B cell (primary cell): ENCODE results near the gene COL5A3. TPM values are rescaled to one million over a fixed set of nuclear protein-coding genes. Genes with fewer than 3 reads are reported as not detected.

Source experiments
- ATAC-seq: fragments of 200-7000 bp; cut with Tn5 transposase; one replicate; pipeline ENCODE4 v1.10.0; 2021; ENCODE audit warnings: low read depth, mild to moderate bottlenecking, moderate number of reproducible peaks, moderate library complexity
- CTCF ChIA-PET: fragments of 350-600 bp; sonication (Branson Sonifier 250); formaldehyde crosslinking; loops from one replicate; lab custom pipeline; 2021; ENCODE audit warnings: antibody characterized with exemption, inconsistent platforms; lab: Charles Lee
- POLR2A ChIA-PET: fragments of 350-600 bp; sonication (Branson Sonifier 250); formaldehyde crosslinking; loops from one replicate; lab custom pipeline; 2021; ENCODE audit warnings: antibody characterized with exemption; lab: Charles Lee
- DNase-seq: peaks from one replicate; pipeline ENCODE4 v3.0.0; 2013
- H2AFZ ChIP-seq: 2 replicates; pipeline ENCODE4 v1.6.1; 2012; ENCODE audit warnings: mild to moderate bottlenecking, low read depth, low read length; ENCODE audit not compliant: insufficient read depth, poor library complexity, severe bottlenecking
- H3K27ac ChIP-seq, 2 donors: 1 replicate in 1 of 2; 2 replicates in 1 of 2; pipeline ENCODE4 v1.5.1; 2012 to 2013; ENCODE audit warnings: low read length in 2 of 2, mild to moderate bottlenecking in 2 of 2, moderate library complexity in 1 of 2
- H3K27me3 ChIP-seq, 4 experiments: fragments of 200-600 bp in 1 of 4; sonication (generic) in 1 of 4; replicated peaks in 1 of 4; 1 replicate in 2 of 4; 2 replicates in 2 of 4; pipeline versions ENCODE4 v1.6.1 to v1.7.0; 2013 to 2016; ENCODE audit warnings: low read length in 3 of 4, mild to moderate bottlenecking in 2 of 4, mixed read lengths in 1 of 4, moderate library complexity in 1 of 4; ENCODE audit not compliant: insufficient read depth in 4 of 4, control insufficient read depth in 3 of 4; ENCODE audit errors: control extremely low read depth in 1 of 4
- H3K36me3 ChIP-seq, 2 experiments: replicated peaks in 1 of 2; 1 replicate in 1 of 2; 2 replicates in 1 of 2; pipeline versions ENCODE4 v1.6.1 to v1.7.1; 2013; ENCODE audit warnings: low read length in 1 of 2; ENCODE audit not compliant: insufficient read depth in 2 of 2, control insufficient read depth in 1 of 2; ENCODE audit errors: control extremely low read depth in 1 of 2, extremely low read depth in 1 of 2
- H3K4me1 ChIP-seq, 2 donors: fragments of 200-600 bp in 1 of 2; sonication (generic) in 1 of 2; 1 replicate in 1 of 2; 2 replicates in 1 of 2; pipeline versions ENCODE4 v1.5.1 to v1.6.1; 2013 to 2017; ENCODE audit warnings: low read length in 2 of 2; ENCODE audit not compliant: control insufficient read depth in 2 of 2, insufficient read depth in 2 of 2
- H3K4me2 ChIP-seq: replicated peaks from 2 replicates; pipeline ENCODE3; 2012; ENCODE audit warnings: mild to moderate bottlenecking, low read depth, low read length; ENCODE audit not compliant: poor library complexity, severe bottlenecking
- H3K4me3 ChIP-seq, 5 experiments: fragments of 200-600 bp in 1 of 5; sonication (generic) in 1 of 5; 1 replicate in 3 of 5; 2 replicates in 2 of 5; pipeline versions ENCODE4 v1.5.1 to v1.7.0; 2011 to 2016; ENCODE audit warnings: low read length in 4 of 5, mild to moderate bottlenecking in 4 of 5, low read depth in 2 of 5, control low read depth in 1 of 5, moderate library complexity in 1 of 5; ENCODE audit not compliant: insufficient read depth in 1 of 5; ENCODE audit errors: control extremely low read depth in 1 of 5, extremely low read depth in 1 of 5
- H3K79me2 ChIP-seq: fragments of 200-600 bp; sonication (generic); one replicate; pipeline ENCODE4 v1.6.0; 2016; ENCODE audit warnings: low read length; ENCODE audit not compliant: control insufficient read depth, insufficient read depth
- H3K9ac ChIP-seq: fragments of 200-600 bp; sonication (generic); 2 replicates; pipeline ENCODE4 v1.6.1; 2017; ENCODE audit warnings: mild to moderate bottlenecking, low read length, moderate library complexity
- H3K9me3 ChIP-seq, 3 donors: one replicate each; pipeline versions ENCODE4 v1.6.1 to v1.7.1; 2013; ENCODE audit warnings: low read length in 2 of 3; ENCODE audit not compliant: control insufficient read depth in 2 of 3, insufficient read depth in 1 of 3; ENCODE audit errors: control extremely low read depth in 1 of 3
- H4K20me1 ChIP-seq: 2 replicates; pipeline ENCODE4 v1.6.0; 2012; ENCODE audit warnings: mild to moderate bottlenecking, low read length; ENCODE audit not compliant: insufficient read depth, control insufficient read depth, poor library complexity, severe bottlenecking
- H3K27ac Mint-ChIP-seq: one replicate; pipeline ENCODE4 v1.8.0; 2021; ENCODE audit warnings: mixed read lengths
- H3K27me3 Mint-ChIP-seq: one replicate; pipeline ENCODE4 v1.8.0; 2021; ENCODE audit warnings: mixed read lengths
- H3K4me1 Mint-ChIP-seq: one replicate; pipeline ENCODE4 v1.8.0; 2021; ENCODE audit warnings: mixed read lengths
- H3K4me3 Mint-ChIP-seq: one replicate; pipeline ENCODE4 v1.8.0; 2021; ENCODE audit warnings: mixed read lengths
- H3K9me3 Mint-ChIP-seq: one replicate; pipeline ENCODE4 v1.8.0; 2022; ENCODE audit warnings: mixed read lengths; ENCODE audit not compliant: insufficient read depth
- CTCF ChIP-seq: fragments of 200-600 bp; IDR thresholded peaks from one replicate; pipeline ENCODE4 v1.8.0; 2022; ENCODE audit warnings: antibody characterized with exemption, mild to moderate bottlenecking
- EZH2 ChIP-seq: IDR thresholded peaks from 2 replicates; pipeline ENCODE4 v1.6.1; 2012; ENCODE audit warnings: borderline replicate concordance, low read depth, mild to moderate bottlenecking, moderate library complexity, low read length; ENCODE audit not compliant: insufficient read depth, poor library complexity, severe bottlenecking
- WGBS: methylation state at CpG from one replicate; pipeline ENCODE4 v1.1.5; 2013; ENCODE audit warnings: missing lambda C conversion rate; ENCODE audit not compliant: insufficient coverage; 5-methylcytosine and 5-hydroxymethylcytosine counted together
- intact Hi-C: fragments of 100-400 bp; cut with micrococcal nuclease; formaldehyde crosslinking; loops from one replicate; pipeline ENCODE4 v1.10.0; 2022
- polyA plus RNA-seq: library from polyadenylated mRNA; depleted of rRNA; stranded (reverse); fragments of >200 nt; gene quantifications from 2 replicates; pipeline ENCODE4 v1.2.3, GENCODE V29; 2012
- total RNA-seq, 2 donors: library from RNA; stranded (reverse); fragments of 120-200 nt in 1 of 2; gene quantifications; 1 replicate in 1 of 2; 2 replicates in 1 of 2; pipeline versions ENCODE4 v1.2.3 to v1.2.4, GENCODE V29; 2013 to 2022

COL5A3 gene
- total and polyA plus RNA-seq, 2 donors (not counting 1 experiment from before 2014, with no cell fraction given), result 0.01 TPM; not detected in 1

GRCh38 chr19:10049626-10050025, 39.3 kb upstream of the COL5A3 start:
- no peak for TF ChIP-seq EZH2
- ChIA-PET POLR2A (no interaction called here), CTCF (no interaction called here)
- Histone ChIP-seq H3K9ac (no peak overlapping the region), H3K9me3 (peaks cover 0 to 37% (median 10%) of the 10 kb centered on the region in 3 donors), H3K4me1 (no peaks in the 10 kb centered on the region), H3K27ac (no peak overlapping the region), H3K4me3 (no peak overlapping the region), H3K4me2 (no peak overlapping the region), H3K27me3 (peaks cover 0 to 15% (median 2%) of the 10 kb centered on the region in 4 experiments), H4K20me1 (no peaks in the 10 kb centered on the region), H3K36me3 (no peaks in the 10 kb centered on the region), H3K79me2 (no peaks in the 10 kb centered on the region), H2AFZ (no peak overlapping the region)
- H3K9me3 Mint-ChIP-seq, result no peaks in the 10 kb centered on the region
- H3K4me1 Mint-ChIP-seq, result no peaks in the 10 kb centered on the region
- ATAC-seq (no peak), DNase-seq (no peak)
- WGBS, result 73% methylated on average over 2 of the region's 2 CpGs
- intact Hi-C loops, result no loop called here
- no peak overlapping the region for H3K27ac Mint-ChIP-seq
- H3K27me3 Mint-ChIP-seq, result peaks cover 13% of the 10 kb centered on the region
- H3K4me3 Mint-ChIP-seq, result no peak overlapping the region

- CTCF ChIA-PET, result no interaction called here
- POLR2A ChIA-PET, result no interaction called here
- no peak overlapping the region for H3K27ac Mint-ChIP-seq
- H3K4me3 Mint-ChIP-seq, result no peak overlapping the region
- TF ChIP-seq EZH2 (no peak), CTCF (no peak)
- 67% methylated on average over 1 of the region's 1 CpG for WGBS
- no peaks in the 10 kb centered on the region for H3K4me1 Mint-ChIP-seq
- H3K9ac ChIP-seq, result no peak overlapping the region
- H3K27me3 Mint-ChIP-seq, result peaks cover 33% of the 10 kb centered on the region
- no peak overlapping the region for H3K4me2 ChIP-seq
- H3K27ac ChIP-seq, result no peak overlapping the region
- H4K20me1 ChIP-seq, result no peaks in the 10 kb centered on the region
- H3K27me3 ChIP-seq, result peaks cover 0 to 30% (median 3%) of the 10 kb centered on the region in 4 experiments
- ATAC-seq (no peak), DNase-seq (no peak)
- no peaks in the 10 kb centered on the region for H3K4me1 ChIP-seq
- no peaks in the 10 kb centered on the region for H3K36me3 ChIP-seq
- peaks cover 2 to 76% (median 37%) of the 10 kb centered on the region in 3 donors for H3K9me3 ChIP-seq
- H2AFZ ChIP-seq, result no peak overlapping the region
- H3K9me3 Mint-ChIP-seq, result peaks cover 9% of the 10 kb centered on the region
- no peaks in the 10 kb centered on the region for H3K79me2 ChIP-seq
- H3K4me3 ChIP-seq, result no peak overlapping the region
- intact Hi-C loops, result no loop called here
Observed at GRCh38 chr19:10045371-10045770, 35.1 kb upstream of the COL5A3 start.
